Activated effector memory CD4-positive, alpha-beta T cell treated with Interleukin-2 at 50 U/mL for 16 hours (primary cell): ENCODE results near the gene SCPEP1.

ENCODE experiments used
- DNase-seq: peaks from one replicate; pipeline ENCODE4 v3.0.0-alpha.2; 2020

Gene SCPEP1

DNA sequence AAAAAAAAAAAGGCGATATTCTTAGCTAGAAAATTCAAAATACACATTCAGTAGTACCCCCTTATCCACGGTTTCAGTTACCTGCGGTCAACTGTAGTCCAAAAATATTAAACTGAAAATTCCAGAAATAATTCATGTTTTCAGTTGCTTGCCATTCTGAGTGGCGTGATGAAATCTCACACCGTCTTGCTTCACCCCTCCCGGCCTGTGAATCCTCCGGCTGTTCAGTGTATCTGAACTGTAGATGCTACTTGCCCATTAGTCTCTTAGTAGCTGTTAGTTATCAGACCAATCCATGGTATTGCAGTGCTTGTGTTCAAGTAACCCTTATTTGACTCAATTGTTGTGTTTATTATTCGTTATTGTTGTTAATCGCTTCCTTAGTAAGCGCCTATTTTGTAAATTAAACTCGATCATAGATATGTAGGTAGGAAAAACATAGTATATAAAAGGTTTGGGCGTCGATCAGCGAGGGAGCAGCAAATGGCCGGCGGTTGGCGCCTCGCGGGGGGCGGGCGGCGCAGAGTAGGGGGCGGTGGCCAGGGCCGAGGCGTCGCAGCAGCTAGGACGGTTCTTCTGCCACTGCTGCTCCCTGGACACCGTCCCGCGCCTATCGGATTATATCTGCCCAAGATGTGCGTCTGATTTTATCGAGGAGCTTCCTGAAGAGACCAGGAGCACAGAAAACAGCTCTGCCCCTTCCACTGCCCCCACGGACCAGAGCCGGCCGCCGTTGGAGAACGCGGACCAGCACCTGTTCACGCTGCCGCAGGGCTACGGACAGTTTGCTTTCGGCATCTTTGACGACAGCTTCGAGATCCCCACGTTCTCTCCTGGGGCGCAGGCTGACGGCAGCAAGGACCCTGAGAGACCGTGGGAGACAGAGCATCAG is 67.3 kb downstream of the SCPEP1 start:
- no peak for DNase-seq

DNA sequence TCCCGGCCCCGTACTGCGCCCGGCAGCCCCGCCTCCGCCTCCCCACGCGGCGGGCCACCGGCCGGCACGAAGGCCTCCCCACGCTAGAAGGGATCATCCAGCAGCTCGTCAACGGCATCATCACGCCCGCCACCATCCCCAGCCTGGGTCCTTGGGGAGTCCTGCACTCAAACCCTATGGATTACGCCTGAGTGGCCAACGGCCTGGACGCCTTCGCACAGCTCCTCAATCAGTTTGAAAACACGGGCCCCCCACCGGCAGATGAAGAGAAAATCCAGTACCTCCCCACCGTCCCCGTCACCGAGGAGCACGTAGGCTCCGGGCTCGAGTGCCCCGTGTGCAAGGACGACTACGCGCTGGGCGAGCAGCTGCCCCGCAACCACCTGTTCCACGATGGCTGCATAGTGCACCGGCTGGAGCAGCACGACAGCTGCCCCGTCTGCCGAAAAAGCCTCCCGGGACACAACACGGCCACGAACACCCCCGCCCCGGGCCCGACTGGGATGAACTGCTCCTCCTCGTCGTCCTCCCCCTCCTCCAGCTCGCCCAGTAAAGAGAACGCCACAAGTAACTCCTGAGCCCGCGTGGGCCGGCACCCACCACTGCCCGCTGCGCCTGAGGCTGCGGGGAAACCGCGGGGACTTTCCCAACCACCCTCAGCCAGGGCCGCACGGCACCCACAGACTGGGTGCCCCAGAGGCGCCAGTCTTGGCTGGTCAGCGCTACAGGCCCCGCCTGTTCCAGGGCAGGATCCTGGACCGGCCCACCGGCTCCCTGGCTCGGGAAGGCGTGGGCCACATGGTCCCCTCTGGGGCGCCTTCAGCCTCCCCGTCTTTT is 68.2 kb downstream of the SCPEP1 start:
- peak; percentile 1 for DNase-seq

DNA sequence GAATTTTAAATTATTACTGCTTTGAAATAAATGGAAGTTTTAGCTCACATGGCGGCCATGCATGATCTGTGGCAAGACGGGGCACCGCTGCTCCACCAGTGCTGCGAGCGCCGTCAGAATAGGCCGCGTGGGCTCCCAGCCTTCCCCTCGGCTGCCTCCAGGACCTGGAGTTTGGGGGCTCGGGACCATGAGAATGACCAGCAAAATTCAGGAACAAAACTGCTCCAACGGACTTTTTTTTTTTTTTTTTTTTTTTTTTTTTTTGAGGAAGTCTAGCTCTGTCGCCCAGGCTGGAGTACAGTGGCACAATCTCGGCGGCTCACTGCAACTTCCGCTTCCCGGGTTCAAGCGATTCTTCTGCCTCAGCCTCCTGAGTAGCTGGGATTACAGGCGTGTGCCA is 68.8 kb downstream of the SCPEP1 start:
- no peak for DNase-seq

DNA sequence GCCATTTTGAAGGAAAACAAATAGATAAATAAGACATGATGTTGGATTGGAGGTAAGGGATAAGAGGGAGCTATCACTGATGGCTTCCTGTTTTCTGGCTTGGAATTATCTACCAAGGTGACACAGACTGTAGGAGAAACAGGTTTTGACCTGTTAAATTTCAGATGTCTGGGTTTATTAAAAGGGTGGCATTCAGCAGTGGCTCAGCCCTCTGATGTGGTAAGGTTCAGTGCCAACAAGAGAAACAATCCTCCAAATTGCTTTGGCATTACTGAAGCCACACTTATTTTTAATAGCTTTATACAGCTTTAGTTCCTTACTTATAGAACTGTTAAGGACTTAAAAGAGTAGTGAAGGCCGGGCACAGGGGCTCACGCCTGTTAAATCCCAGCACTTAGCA is 70.2 kb downstream of the SCPEP1 start:
- no peak for DNase-seq

DNA sequence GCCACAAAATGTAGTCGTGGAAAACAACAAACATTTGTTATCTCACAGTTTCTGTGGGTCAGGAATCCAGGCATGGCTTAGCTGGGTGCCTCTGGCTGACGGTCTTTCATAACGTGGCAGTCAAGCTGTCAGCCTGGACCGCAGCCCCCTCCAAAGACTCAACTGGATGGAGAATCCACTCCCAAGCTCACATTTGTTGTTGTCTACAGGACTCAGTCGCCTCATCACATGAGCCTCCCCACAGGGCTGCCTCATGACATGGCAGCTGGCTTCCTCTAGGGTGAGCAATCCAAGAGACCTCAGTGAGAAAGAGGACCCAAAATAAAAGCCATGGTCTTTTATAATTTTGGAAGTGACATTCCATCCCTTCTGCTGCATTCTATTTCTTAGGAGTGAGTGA is 72.4 kb downstream of the SCPEP1 start:
- no peak for DNase-seq

DNA sequence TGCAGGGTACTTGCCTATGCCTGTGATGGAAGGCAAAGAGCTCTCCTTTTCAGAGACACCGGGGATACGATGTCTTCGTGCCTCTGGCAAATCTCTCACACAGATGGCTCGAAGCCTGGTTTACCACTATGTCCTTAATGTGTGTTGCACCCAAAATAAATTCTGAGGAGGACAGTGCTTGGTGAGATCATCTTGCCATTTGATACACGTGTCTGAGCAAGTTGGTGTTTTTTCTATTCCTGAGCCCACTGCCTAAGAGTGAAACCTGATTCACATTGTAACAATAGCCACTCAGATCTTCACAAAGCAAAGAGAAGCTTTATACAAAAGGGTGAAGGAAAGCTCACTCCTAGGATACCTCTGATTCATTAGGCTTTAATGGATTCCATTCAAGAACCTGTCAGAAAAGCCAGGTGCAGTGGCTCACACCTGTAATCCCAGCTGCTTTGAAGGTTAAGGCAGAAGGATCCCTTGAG is 74.0 kb downstream of the SCPEP1 start:
- DNase-seq, result no peak
